GM21619 (cell line): ENCODE measurements around the gene DEGS2.
"Not testable (repeated sequence)": the region's sequence is repeated elsewhere in the genome, so short reads cannot be mapped to it uniquely, and the experiment has no call there.

Experiments
- ATAC-seq: cut with Tn5 transposase; IDR thresholded peaks from one replicate; pipeline ENCODE4 v1.9.1; 2021; ENCODE audit not compliant: unreplicated experiment

Gene DEGS2

DNA sequence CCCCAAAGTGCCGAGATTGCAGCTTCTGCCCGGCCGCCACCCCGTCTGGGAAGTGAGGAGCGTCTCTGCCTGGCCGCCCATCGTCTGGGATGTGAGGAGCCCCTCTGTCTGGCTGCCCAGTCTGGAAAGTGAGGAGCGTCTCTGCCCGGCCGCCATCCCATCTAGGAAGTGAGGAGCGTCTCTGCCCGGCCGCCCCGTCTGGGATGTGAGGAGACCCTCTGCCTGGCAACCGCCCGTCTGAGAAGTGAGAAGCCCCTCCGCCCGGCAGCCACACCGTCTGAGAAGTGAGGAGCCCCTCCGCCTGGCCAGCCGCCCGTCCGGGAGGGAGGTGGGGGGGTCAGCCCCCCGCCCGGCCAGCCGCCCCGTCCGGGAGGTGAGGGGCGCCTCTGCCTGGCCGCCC lies 21.2 kb upstream of the DEGS2 start:
- not testable (repeated sequence) for ATAC-seq

GRCh38 chr14:100178691-100179090 lies 19.2 kb upstream of the DEGS2 start:
- ATAC-seq: no peak

GRCh38 chr14:100176811-100177327 lies 17.4 kb upstream of the DEGS2 start:
- ATAC-seq: no peak

GRCh38 chr14:100173353-100173752 lies 13.9 kb upstream of the DEGS2 start:
- ATAC-seq: no peak

- ATAC-seq: no peak
Measured at GRCh38 chr14:100172811-100173210, 13.4 kb upstream of the DEGS2 start.

DNA sequence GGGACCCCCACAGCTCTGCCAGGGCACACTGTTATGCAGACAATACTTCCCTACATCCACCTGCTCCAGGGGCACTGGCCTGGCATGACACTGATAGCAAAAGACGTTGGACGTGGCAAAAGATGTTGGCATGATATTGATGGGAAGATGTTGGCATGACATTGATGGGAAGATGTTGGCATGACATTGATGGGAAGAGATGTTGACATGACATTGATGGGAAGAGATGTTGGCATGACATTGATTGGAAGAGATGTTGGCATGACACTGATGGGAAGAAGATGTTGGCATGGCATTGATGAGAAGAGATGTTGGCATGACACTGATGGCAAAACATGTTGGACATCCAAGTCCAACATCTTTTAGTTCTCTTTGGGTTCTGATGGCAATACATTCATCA lies 11.4 kb upstream of the DEGS2 start:
- no peak for ATAC-seq

DNA sequence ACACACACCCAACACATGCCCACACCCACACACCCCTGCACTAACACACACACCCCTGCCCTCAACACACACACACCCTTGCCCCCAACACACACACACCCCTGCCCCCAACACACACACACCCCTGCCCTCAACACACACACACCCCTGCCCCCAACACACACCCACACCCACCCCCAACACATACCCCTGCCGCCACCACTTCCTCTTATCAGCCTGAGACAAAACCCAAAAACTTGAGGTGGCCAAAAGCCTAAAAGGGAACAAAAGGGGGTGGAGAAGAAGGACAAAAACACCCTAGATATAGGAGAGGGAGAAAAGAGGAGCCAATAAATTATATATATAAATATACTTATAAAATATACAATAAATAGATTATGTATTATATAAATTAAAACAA lies 9.1 kb upstream of the DEGS2 start:
- ATAC-seq: no peak

DNA sequence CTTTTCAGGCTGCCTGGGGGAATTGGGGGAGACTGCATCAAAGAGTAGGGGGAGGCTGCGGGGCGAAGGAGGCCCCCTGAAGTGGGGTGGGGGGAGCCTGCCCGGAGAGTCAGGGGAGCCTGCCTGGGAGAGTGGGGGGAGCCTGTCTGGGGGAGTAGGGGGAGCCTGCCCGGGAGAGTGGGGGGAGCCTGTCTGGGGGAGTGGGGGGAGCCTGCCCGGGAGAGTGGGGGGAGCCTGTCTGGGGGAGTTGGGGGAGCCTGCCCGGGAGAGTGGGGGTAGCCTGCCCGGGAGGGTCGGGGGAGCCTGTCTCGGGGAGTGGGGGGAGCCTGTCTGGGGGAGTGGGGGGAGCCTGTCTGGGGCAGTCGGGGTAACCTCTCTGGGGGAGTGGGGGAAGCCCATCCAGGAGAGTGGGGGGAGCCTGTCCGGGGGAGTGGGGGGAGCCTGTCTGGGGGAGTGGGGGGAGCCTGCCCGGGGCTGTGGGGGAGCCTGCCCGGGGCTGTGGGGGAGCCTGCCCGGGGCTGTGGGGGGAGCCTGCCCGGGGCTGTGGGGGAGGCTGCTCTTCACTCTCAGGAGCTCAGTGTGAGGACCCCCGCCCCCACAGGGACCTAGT lies 6.5 kb upstream of the DEGS2 start:
- ATAC-seq: no peak

DNA sequence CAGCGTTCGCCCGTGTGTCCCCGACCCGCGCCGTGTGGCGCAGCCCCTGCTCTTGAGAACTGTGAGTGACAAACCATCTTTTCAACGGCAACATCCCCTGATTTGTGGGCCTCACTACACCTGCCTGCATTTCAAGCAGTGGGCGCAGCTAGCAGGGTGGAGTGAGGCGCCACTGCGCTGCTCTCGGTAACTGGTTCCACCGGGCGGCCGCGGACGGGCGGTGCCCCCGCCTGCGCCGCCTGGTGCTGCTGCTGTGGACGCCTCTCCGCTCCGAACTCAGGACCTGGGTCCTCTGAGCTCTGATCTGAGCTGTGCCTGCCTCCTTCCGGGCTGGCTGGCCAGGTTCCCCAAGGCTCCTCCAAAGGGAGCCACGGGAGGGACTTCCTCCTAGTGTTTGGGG lies 5.9 kb upstream of the DEGS2 start:
- no peak for ATAC-seq

DNA sequence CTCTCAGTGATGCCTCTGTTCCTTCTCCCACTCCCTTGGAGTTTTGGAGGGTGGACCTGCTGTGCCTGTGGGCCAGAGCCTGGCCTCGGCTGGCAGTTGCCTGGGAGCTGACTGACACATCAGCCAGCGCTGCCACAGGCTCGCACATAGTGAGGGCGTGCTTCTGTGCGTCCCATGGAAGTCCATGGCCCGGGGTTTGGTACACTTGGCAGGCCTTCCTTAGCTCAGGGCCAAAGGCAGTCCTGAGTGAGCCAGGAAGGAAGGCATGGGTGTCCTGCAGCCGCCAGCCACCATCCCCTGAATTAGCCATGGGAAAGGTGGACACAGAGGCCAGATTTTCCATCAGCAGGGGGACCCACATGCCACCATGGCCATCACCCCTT lies 1.1 kb upstream of the DEGS2 start:
- no peak for ATAC-seq

GRCh38 chr14:100159865-100160533 lies 554 bp upstream of the DEGS2 start:
- no peak for ATAC-seq

DNA sequence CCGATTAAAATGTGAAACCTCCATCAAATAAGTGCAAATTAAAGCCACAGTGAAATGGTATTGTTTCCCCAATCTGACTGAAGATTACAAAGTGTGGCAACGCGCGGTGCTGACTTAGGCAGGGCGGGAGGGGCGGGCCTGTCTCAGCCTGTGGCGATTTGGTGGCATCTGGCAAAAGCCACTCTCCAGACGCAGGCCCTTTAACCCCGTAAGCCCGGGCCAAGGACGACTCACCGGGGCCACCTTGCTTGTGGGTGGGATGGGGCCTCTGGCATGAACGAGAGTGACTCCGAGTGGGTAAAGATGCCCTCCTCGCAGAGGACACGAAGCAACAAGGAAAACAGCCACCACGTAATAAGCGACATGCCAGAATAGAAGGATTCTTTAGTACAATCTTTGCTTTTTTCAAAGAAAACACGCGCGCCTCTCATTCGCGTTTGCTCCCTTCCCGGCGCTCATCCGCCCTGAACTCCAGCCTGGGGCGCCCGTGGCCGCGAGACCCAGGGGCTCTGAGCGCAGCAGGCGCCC lies 815 bp downstream of the DEGS2 start:
- no peak for ATAC-seq

GRCh38 chr14:100157548-100158232 lies 1.8 kb downstream of the DEGS2 start:
- ATAC-seq: not testable (repeated sequence)

GRCh38 chr14:100156776-100157175 lies 2.7 kb downstream of the DEGS2 start:
- no peak for ATAC-seq

GRCh38 chr14:100155756-100156616 lies 3.5 kb downstream of the DEGS2 start:
- ATAC-seq: no peak

DNA sequence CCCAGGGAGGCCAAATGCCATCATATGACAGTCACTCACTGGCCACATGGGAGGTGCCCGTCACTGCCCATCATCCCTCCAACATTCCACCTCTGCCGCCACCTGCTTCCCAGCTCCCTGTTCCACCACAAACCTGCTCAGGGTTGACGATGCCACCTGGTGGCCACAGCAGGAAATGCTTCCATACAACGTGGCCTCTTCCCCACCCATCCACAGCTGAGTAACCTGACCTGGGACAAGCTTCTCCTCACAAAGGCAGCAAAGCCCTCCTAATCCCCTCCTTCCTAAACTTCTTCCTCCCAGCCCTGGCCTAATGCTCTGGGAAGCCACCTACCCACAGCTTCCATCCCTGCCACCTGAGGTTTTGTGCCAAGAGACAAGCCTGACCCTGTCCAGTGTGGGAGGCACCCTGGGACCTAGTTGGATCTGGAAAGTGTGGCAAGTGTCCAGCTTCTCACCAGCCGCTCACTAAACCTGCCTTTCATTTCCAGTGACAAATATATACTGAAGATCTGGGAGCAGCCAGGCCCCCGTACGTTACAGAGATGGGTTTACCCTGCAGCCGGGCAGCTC lies 4.3 kb downstream of the DEGS2 start:
- no peak for ATAC-seq

- no peak for ATAC-seq
Measured at GRCh38 chr14:100153560-100153959, 5.9 kb downstream of the DEGS2 start.

DNA sequence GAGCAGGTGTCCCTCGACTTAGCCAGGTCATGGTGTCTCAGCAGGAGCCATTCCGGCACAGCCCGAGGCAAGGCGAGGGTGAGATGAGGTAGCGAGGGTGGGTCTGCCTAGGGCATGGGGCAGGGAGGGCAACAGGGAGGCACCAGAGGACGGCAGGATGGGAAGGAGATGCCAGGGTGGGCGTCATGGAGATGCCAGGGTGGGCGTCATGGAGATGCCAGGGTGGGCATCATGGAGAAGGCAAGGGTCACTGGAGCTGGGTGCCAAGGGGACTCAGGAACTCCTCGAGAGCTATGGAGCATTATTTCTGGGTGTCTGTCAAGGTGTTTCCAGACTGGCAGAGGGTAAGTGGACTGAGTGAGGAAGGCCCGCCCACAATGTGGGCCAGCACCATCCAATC lies 7.4 kb downstream of the DEGS2 start:
- no peak for ATAC-seq

DNA sequence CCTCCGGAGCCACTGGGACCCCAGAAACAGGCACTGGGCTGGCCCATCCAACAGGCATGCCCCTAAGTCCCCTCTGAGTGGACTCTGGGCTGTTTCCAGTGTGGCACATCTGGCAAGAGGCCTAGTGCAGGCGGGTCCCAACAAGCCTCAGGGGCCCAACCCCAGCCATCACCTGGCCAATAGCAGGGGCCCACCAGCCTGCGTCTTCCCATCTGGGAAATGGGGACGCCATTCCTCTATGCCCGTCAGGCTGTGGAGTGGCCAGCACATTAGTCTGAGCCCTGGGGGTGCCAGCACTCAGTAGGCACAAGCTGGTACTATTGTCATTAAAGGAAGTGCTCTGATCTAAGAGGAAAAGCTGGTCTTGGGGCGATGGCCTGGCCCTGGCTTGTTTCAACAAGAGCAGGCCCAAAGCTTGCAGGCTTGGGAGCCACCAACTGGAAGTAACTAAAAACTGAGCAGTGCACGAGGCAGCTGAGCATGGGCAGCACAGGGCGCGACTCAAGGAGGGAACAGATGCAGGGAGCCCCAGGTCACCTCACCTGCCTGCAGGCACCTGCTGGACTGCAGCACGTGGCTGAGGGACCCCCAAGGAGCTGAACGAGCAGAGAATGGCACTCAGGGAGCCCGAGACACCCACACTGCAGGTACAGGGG lies 8.4 kb downstream of the DEGS2 start:
- ATAC-seq: no peak
